ENCODE results near the gene USP48.

DNA sequence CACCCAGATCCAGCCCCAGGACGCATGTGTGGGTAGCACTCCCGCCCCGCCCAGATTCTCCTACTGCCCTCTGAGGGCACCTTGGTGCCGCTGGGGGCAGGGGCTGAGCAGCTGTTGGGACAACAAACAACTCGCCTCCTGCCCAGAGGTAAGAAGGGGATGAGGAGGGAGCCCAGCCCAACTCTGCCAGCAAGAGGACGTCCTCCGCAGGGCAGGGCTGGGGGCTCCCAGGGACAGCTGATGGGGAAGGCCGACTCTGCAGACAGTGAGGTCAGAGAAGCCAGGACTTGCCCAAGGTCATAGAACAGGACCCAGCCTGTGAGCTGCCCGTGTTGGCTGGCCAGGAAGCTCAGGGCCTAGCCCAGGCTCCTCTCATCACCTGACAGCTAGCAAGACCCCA, 132.5 kb downstream of the USP48 start:
- TF ChIP-seq, protein P1, sequence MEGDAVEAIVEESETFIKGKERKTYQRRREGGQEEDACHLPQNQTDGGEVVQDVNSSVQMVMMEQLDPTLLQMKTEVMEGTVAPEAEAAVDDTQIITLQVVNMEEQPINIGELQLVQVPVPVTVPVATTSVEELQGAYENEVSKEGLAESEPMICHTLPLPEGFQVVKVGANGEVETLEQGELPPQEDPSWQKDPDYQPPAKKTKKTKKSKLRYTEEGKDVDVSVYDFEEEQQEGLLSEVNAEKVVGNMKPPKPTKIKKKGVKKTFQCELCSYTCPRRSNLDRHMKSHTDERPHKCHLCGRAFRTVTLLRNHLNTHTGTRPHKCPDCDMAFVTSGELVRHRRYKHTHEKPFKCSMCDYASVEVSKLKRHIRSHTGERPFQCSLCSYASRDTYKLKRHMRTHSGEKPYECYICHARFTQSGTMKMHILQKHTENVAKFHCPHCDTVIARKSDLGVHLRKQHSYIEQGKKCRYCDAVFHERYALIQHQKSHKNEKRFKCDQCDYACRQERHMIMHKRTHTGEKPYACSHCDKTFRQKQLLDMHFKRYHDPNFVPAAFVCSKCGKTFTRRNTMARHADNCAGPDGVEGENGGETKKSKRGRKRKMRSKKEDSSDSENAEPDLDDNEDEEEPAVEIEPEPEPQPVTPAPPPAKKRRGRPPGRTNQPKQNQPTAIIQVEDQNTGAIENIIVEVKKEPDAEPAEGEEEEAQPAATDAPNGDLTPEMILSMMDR (IDR thresholded peaks at IDR 0.05 in 8 of 11, conservative IDR thresholded peaks at IDR 0.05 in 3 of 11) = no peak
- no peak for TF ChIP-seq POLR2AphosphoS5 (IDR thresholded peaks at IDR 0.05)

All from spleen (tissue), 7 donors.